Astrocyte (in vitro differentiated cells and primary cell): ENCODE data around the gene BTBD10. TPM values are rescaled to one million over a fixed set of nuclear protein-coding genes. Genes with fewer than 3 reads are reported as not detected.

Source experiments
- DNase-seq: peaks from one replicate; pipeline ENCODE4 v3.0.0-alpha.2; 2010; ENCODE audit warnings: low read depth
- FAIRE-seq: peaks from 2 replicates; lab custom pipeline; 2011; peaks lifted over from hg19 to GRCh38; lab: Jason Lieb, UNC
- H2AFZ ChIP-seq: 2 replicates; pipeline ENCODE4 v1.6.0; 2012; ENCODE audit warnings: low read depth, low read length, inconsistent platforms
- H3K27ac ChIP-seq: 2 replicates; pipeline ENCODE4 v1.5.1; 2011; ENCODE audit warnings: low read depth, low read length, inconsistent platforms
- H3K27me3 ChIP-seq: 2 replicates; pipeline ENCODE4 v1.6.0; 2011; ENCODE audit warnings: low read length, inconsistent platforms; ENCODE audit not compliant: insufficient read depth
- H3K36me3 ChIP-seq: 2 replicates; pipeline ENCODE4 v1.5.1; 2011; ENCODE audit warnings: low read length, inconsistent platforms; ENCODE audit not compliant: insufficient read depth
- H3K4me1 ChIP-seq: 2 replicates; pipeline ENCODE4 v1.5.1; 2011; ENCODE audit warnings: low read length, inconsistent platforms; ENCODE audit not compliant: insufficient read depth
- H3K4me2 ChIP-seq: 2 replicates; pipeline ENCODE4 v1.6.0; 2012; ENCODE audit warnings: low read length, inconsistent platforms
- H3K4me3 ChIP-seq: 2 replicates; pipeline ENCODE4 v1.5.1; 2011; ENCODE audit warnings: low read depth, mild to moderate bottlenecking, low read length, inconsistent platforms; ENCODE audit not compliant: insufficient read depth
- H3K79me2 ChIP-seq: 2 replicates; pipeline ENCODE4 v1.6.0; 2012; ENCODE audit warnings: mild to moderate bottlenecking, low read length, inconsistent platforms; ENCODE audit not compliant: insufficient read depth
- H3K9ac ChIP-seq: 2 replicates; pipeline ENCODE4 v1.6.0; 2012; ENCODE audit warnings: mild to moderate bottlenecking, low read length, inconsistent platforms
- H3K9me3 ChIP-seq: 2 replicates; pipeline ENCODE4 v1.5.1; 2012; ENCODE audit warnings: low read depth, mild to moderate bottlenecking, low read length, inconsistent platforms; ENCODE audit not compliant: insufficient read depth
- H4K20me1 ChIP-seq: 2 replicates; pipeline ENCODE4 v1.6.0; 2012; ENCODE audit warnings: low read length, inconsistent platforms; ENCODE audit not compliant: insufficient read depth
- H3K27ac Mint-ChIP-seq: one replicate; pipeline ENCODE4 v1.8.0; 2021; ENCODE audit warnings: mild to moderate bottlenecking, mixed read lengths; ENCODE audit not compliant: unreplicated experiment
- H3K27me3 Mint-ChIP-seq: one replicate; pipeline ENCODE4 v1.8.0; 2021; ENCODE audit warnings: low read depth, mixed read lengths; ENCODE audit not compliant: unreplicated experiment
- H3K36me3 Mint-ChIP-seq: one replicate; pipeline ENCODE4 v1.8.0; 2021; ENCODE audit warnings: low read depth, mixed read lengths; ENCODE audit not compliant: unreplicated experiment
- H3K4me1 Mint-ChIP-seq: one replicate; pipeline ENCODE4 v1.8.0; 2021; ENCODE audit warnings: low read depth, mixed read lengths; ENCODE audit not compliant: unreplicated experiment
- H3K4me3 Mint-ChIP-seq: one replicate; pipeline ENCODE4 v1.8.0; 2021; ENCODE audit warnings: mild to moderate bottlenecking, moderate library complexity, mixed read lengths; ENCODE audit not compliant: unreplicated experiment
- H3K9me3 Mint-ChIP-seq: one replicate; pipeline ENCODE4 v1.8.0; 2021; ENCODE audit warnings: mild to moderate bottlenecking, mixed read lengths; ENCODE audit not compliant: unreplicated experiment
- EZH2 ChIP-seq: IDR thresholded peaks from 2 replicates; pipeline ENCODE4 v1.6.1; 2012; ENCODE audit warnings: mild to moderate bottlenecking, low read length, inconsistent platforms; ENCODE audit not compliant: insufficient read depth
- total RNA-seq: library from RNA; stranded (reverse); gene quantifications from 2 replicates; pipeline ENCODE4 v1.2.1, GENCODE V29; 2021
- TF ChIP-seq, protein P1 (sequence below): IDR thresholded peaks from 2 replicates; pipeline ENCODE4 v1.5.1; 2011; ENCODE audit warnings: low read depth, mild to moderate bottlenecking, inconsistent platforms, low read length, moderate library complexity; ENCODE audit not compliant: insufficient read depth

The BTBD10 gene
- total RNA-seq, 1 donor from 2014 or later, result 58.9 TPM

DNA sequence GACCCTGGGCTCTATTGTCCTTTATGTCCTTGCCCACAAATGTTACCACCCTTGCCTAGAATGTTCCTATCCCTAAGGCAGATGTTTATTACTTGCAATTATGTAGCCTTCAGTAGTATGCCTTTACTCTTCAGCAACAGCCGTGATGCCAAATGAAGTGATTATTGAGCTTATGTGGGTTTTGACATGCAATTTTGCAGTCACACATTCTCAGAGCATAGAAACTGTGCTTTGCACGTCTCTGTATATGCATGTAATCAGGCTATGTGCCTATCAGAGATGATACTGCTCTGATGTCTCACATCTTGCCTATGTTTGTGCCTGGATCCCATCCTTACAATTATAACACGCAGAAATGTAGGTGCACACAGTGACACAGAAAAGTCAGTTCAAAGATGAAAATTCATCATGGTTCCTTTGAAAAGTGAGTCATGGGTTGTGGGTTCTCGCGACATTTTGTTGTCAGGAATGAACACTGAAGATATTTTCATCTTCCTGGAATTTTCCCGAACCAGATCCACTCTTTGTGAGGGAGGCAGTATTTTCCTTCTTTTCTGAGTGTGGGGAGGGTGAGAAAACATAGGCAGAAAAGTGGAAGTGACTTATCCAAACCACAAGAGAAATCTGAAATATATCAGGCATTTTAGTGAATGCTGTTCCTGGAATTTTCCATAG, 104.3 kb downstream of the BTBD10 start:
- Histone ChIP-seq H3K27ac (peak overlapping the region; percentile 47), H3K79me2 (no peaks in the 10 kb centered on the region), H2AFZ (peak overlapping the region; percentile 9), H3K27me3 (no peaks in the 10 kb centered on the region), H3K4me1 (peaks cover 16% of the 10 kb centered on the region), H3K4me2 (peak overlapping the region; percentile 52), H3K9me3 (no peaks in the 10 kb centered on the region), H4K20me1 (no peaks in the 10 kb centered on the region), H3K4me3 (no peak overlapping the region), H3K9ac (no peak overlapping the region), H3K36me3 (peaks cover 3% of the 10 kb centered on the region)
- TF ChIP-seq, protein P1, sequence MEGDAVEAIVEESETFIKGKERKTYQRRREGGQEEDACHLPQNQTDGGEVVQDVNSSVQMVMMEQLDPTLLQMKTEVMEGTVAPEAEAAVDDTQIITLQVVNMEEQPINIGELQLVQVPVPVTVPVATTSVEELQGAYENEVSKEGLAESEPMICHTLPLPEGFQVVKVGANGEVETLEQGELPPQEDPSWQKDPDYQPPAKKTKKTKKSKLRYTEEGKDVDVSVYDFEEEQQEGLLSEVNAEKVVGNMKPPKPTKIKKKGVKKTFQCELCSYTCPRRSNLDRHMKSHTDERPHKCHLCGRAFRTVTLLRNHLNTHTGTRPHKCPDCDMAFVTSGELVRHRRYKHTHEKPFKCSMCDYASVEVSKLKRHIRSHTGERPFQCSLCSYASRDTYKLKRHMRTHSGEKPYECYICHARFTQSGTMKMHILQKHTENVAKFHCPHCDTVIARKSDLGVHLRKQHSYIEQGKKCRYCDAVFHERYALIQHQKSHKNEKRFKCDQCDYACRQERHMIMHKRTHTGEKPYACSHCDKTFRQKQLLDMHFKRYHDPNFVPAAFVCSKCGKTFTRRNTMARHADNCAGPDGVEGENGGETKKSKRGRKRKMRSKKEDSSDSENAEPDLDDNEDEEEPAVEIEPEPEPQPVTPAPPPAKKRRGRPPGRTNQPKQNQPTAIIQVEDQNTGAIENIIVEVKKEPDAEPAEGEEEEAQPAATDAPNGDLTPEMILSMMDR, result no peak
- TF ChIP-seq EZH2, result no peak
- DNase-seq, result peak; percentile 64
- Mint-ChIP-seq H3K4me1 (peaks cover 20% of the 10 kb centered on the region), H3K36me3 (peaks cover 24% of the 10 kb centered on the region), H3K4me3 (no peak overlapping the region), H3K9me3 (no peaks in the 10 kb centered on the region), H3K27me3 (no peaks in the 10 kb centered on the region), H3K27ac (peak overlapping the region; percentile 66)
- FAIRE-seq, result peak; percentile 26

DNA sequence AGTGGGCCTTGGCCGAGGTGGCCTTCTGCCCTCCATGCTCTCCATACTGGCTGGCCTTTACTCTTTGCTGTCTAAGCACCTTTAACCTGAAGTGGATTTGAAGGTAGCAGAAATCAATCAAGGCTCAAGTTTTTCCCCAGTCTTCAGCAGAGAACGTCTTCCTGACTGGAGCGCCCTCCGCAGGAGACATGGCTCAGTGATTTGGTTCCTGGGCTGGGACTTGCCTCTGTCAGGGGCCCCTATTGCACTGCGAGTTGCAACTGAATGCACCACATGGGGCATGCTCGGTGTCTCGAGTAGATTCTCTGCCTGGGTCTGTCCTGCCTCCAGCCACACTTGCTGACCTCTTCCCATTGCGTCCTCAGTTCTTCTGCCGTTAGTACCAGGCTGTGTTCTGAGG, 105.8 kb downstream of the BTBD10 start:
- no peaks in the 10 kb centered on the region for H3K27me3 Mint-ChIP-seq
- no peaks in the 10 kb centered on the region for H3K79me2 ChIP-seq
- H3K4me3 ChIP-seq, result no peak overlapping the region
- no peak overlapping the region for H3K4me2 ChIP-seq
- DNase-seq, result no peak
- no peaks in the 10 kb centered on the region for H3K9me3 ChIP-seq
- H3K4me1 Mint-ChIP-seq, result peaks cover 20% of the 10 kb centered on the region
- peaks cover 17% of the 10 kb centered on the region for H3K36me3 Mint-ChIP-seq
- H3K27ac Mint-ChIP-seq, result no peak overlapping the region
- TF ChIP-seq EZH2, result no peak
- TF ChIP-seq, protein P1, result no peak
- no peak overlapping the region for H2AFZ ChIP-seq
- no peaks in the 10 kb centered on the region for H3K27me3 ChIP-seq
- no peak overlapping the region for H3K4me3 Mint-ChIP-seq
- peaks cover 12% of the 10 kb centered on the region for H3K4me1 ChIP-seq
- no peak overlapping the region for H3K9ac ChIP-seq
- no peak for FAIRE-seq
- no peaks in the 10 kb centered on the region for H3K9me3 Mint-ChIP-seq
- H3K36me3 ChIP-seq, result peaks cover 3% of the 10 kb centered on the region
- no peaks in the 10 kb centered on the region for H4K20me1 ChIP-seq
- H3K27ac ChIP-seq, result no peak overlapping the region

DNA sequence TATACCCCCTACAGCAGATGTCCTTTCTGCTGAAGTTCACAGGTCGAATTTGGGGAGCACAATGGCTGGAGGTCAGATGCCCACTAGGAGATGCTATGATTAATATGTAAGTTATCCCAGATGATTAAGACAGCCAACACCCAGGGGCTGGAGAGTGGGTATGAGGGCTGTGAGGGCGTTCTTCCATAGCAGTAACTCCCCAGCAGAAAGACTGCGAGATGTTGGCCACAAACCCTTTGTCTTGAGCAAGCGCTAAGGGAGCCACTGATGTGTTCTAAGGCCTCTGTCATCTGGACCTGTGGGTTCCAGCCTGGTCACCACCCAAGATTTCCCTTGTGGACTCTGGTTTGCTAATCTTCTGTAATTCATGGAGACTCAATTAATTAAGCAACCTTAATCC, 107.8 kb downstream of the BTBD10 start:
- Histone ChIP-seq H4K20me1 (no peaks in the 10 kb centered on the region), H3K27ac (no peak overlapping the region), H3K36me3 (no peaks in the 10 kb centered on the region), H3K27me3 (no peaks in the 10 kb centered on the region), H3K4me2 (no peak overlapping the region), H3K9ac (no peak overlapping the region), H3K4me1 (peaks cover 12% of the 10 kb centered on the region), H3K4me3 (no peak overlapping the region), H2AFZ (no peak overlapping the region), H3K9me3 (no peaks in the 10 kb centered on the region), H3K79me2 (no peaks in the 10 kb centered on the region)
- FAIRE-seq (no peak), DNase-seq (no peak)
- TF ChIP-seq, protein P1, result no peak
- Mint-ChIP-seq H3K27ac (no peak overlapping the region), H3K4me1 (peaks cover 15% of the 10 kb centered on the region), H3K4me3 (no peak overlapping the region), H3K9me3 (no peaks in the 10 kb centered on the region), H3K27me3 (no peaks in the 10 kb centered on the region), H3K36me3 (peaks cover 18% of the 10 kb centered on the region)
